Measurements from ENCODE around the gene PRKCH.

PRKCH gene

DNA sequence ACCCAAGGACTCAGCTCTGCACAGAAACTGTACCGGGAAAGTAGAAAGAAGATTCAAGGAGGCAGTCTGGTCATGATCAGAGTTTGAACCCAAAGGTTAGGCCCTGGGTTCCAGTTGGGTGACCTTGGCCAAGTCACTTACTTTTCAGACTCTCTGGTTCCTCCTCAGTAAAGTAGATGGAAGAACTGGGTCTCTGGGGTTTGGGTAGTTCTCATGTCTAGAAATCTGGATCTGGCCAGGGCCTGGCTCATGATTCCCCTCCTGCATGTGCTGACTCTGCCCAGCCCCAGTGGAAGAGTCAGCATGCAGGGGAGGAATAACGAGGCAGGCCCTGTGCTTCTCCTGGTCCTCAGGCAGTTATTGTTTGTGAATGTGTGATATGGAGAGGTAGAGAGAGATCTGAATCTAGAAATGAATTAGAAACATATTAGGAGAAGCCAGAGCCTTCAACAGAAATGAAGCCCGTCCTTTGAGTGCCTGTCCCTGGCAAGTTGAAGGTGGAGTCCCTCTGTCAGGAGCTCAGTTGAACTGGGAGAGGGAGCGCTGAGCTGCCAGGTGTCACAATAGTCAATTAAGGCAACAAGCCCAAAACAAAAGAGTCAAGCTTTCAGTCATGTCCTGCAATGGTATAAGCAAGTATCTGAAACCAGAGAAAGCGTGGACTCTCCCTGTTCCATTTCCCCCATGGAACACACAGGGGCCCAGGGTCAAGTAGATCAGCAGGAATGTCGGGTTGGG lies 242.7 kb downstream of the PRKCH start:
- DNase-seq (ENCODE audit: low read depth in 3 of 3) = no peak

DNA sequence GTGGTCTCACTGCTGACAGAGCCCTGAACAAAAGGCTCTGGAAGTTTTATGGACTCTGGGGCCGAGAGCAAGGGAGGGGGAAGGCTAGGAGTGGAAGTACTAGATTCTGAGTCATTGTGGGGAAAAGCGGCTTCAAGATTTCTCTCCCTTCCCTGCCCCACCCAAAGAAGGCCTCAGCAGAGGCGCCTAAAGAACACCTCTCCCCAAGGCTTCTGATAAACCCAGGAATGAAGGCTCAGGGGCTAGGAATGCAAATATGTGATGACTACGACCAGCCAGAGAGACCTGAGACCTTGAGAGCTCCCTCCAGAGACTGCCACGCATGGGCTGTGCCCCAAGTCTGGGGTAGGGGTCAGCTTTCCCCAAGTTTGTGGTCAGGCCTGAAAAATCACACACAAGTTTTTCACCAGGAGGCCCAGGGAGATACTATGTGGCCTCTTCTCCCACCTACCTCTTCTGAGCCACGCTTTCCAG lies 243.3 kb downstream of the PRKCH start:
- DNase-seq (ENCODE audit: low read depth in 3 of 3) = no peak

DNA sequence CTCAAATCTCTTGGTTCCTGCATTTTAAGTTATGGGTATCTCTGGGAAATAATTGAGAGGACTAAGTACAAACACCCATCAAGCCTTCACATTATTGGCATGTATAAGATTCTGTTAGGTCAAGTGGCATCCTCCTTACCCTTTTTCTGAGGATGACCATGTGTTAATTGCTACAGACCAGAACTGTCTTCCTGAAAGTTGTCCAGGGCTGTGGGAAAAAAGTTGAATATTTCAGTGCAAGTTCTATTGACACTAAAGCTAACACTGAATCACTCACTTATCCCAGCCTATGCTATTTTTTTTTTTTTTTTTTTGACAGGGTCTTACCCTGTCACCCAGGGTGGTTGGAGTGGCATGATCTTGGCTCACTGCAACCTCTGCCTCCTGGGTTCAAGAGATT lies 243.8 kb downstream of the PRKCH start:
- DNase-seq (ENCODE audit: low read depth in 3 of 3) = no peak

DNA sequence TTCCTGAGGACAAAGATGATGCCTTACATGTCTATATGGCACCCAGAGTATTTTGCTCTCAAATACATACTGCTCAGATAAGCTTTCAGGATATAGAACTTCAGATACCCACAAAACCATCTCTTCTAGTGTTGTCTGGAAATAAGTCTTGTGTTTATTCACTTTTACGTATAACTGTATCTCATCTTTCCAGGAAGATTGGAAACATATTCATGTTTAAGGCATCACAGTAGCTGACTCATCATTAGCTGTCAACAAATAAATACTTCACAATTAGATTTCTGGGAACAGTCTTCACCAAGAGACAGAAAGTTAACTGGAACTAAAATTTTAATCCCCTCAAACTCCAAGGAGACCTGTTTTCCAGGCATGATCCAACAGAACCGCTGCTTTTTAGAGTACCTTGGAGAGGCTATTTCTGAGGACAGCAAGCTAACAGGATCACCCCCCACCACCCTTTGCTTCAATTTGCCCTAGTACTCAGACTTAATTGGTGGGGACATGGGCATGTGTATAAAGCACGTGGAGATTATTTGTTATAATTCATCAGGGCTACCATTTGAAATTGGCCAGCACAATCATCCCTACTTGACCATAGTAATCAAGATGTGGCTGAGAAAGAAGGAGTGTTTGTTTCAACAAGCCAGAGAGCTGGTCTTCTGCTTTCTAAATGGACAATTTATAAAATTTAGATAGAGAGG lies 244.6 kb downstream of the PRKCH start:
- no peak for DNase-seq (ENCODE audit: low read depth in 3 of 3)

DNA sequence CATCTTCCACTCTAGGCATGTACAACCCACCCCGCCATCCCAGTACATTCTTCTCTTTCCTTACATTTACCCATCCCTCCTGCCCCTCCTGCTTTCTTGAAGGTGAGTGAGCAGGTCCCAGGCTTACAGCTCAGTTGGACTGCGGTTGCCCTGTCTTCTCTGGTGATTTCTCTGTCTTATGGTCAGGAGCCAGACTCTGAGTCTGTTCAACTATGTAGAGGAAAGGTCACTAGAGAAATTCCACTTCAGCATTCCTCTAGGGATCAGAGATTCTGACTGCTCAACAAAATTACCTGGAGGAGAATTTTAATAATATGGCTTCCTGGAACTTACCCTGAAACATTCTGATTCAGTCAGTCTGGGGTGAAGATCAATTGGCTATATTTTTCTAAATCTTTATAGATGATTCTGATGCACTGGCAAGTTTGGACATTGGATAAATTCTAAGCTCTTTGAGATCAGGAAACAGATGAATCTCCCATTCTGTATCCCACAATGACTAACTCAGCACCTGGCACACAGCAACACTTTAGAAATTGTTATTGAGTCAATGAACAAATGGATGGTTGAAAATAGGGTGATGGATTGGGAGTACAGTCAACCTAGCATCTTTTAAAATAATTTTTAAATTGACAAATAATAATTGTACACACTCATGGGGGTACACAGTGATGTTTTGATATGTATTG lies 245.3 kb downstream of the PRKCH start:
- DNase-seq (ENCODE audit: low read depth in 3 of 3) = no peak

DNA sequence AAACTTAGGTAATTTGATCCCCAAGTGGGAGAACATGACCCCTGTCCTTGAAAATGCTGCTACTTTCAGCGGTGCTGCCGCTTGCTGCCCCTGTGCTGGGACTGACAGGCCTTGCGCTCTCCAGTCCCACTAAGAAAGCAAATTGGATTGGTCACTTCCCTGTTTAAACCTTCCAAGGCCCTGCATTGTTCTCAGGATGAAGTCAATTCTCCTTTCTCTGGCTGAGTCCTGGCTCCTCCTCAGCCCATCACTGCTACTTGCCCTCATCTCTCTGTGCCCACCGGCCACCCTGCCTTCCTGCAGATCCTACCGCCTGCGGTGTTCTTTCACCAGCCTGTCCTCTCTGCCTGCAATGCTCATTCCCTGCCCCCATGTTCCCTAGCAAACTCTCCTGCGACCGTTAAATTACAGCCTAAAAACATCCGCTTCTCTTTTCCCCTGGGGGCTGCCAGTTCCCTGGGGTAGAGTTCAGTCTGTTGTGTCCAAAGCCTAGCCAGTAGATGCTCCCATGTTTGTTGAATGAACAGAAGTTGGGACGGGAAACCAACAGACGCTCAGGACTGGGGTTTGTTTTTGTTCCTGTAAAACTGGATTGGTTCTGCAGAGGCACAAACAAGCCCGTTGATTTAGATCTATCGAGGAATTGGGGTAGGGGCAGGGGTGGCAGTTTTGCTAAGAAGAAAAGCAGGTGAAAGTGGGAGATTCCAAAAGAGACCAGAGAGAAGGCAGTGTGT lies 246.6 kb downstream of the PRKCH start:
- no peak for DNase-seq (ENCODE audit: low read depth in 3 of 3)

DNA sequence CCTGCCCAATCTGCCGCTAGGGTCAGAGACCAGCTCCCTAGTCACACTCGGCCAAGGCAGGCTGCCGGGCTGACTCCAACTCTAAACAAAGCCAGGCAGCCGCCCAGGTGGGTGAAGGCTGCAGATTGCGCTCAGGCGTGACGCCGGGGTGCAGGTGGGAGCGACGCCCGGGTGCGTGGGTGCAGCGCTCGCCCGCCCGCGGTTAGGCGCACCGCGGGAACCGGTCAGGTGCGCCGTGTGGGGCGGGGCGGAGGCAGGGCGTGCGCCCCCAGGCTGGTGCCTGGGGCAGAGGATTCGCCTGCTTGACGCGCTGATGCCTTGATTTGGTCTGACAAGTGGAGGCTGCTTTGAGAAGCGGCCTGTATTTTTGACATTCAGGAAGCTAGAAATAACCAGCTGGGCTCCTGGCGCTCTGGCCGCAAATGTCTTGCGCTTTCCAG lies 247.2 kb downstream of the PRKCH start:
- DNase-seq (ENCODE audit: low read depth in 3 of 3) = peak in 1 of 3 experiments; percentile 52

DNA sequence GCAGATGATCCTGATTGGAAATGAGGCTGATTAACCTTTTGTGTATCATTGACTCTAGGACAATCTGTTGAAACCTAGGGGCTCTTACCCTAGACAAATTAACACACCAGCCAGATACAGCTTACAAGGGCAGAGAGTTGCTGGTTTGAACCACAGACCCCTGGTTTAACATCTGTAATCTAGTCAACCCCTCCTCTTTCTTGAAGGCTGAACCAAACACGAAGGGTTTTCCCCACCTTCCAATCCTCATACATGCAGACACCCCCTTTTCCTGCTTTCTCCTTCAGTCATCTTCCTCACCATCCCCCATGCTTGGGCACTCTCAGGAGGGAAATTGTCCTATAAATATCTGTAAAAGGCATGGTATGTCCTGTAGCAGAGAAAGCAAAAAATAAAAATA lies 247.9 kb downstream of the PRKCH start:
- no peak for DNase-seq (ENCODE audit: low read depth in 3 of 3)

DNA sequence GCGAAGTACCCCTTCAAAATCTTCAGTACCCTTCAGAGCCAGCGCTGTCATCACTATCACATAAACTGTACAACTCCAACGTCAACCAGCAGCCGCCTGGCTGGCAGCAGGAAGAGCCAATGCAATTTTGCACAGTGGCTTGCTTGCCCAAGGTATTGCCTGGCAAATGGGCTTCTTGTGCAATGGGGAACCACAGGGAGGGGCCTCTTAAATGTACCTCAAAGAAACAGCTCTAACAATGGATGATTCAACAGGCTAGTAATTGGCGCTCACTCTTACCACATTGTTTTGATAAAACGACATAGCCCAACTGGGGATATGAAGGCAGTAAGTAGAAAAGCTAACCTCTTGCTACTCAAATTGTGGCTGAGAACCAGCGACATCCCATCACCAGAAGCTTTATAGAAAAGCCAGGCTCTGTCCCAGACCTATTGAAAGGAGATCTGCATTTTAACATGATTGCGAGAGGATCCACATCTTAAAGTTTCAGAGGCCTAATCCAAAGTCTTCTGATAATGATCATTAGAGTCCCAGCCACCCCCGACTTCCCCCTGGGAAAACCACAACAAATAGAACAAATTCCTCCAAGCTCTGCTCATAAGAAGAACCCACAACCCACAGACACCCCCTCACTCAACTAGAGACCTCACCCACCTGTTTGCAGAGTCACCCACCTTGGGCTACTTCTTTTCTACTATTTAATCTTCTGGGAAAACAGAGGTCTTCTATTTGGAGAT lies 248.6 kb downstream of the PRKCH start:
- DNase-seq (ENCODE audit: low read depth in 3 of 3) = peak in 1 of 3 experiments; percentile 35

DNA sequence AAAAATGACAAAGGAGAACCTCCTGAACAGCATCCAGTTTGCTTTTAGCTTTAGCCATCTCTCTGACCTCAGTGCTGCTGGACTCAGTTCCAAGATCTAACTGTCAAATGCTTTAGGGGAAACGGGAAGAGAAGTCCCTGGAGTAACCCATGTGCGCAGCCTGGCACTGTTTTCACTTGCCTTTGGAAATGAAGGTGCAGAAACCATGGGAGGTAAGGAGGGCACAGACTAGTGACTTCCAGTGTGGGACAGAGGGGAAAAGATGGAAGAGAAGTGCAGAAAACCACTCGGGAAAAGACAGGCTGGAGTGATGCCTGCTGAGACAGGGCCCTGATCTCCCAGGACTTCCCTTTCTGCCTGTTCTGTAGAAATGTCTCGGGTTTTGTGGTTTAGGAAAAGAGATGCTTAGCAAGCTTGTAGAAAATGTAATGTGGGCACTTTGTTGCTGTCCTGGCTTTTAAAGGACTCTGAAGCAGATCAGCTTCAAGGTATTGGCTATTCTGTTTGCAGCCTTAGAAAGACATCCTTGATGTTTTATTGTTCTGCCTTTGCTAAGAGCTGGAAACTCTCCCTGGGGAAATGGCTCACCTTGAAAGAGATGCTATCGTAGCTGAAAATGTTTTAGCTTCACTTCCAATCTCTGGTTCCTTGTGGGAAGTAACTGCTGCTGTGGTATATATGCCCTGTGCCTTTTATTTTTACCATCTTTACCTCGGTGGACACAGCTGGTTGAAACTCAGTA lies 249.3 kb downstream of the PRKCH start:
- no peak for DNase-seq (ENCODE audit: low read depth in 3 of 3)

DNA sequence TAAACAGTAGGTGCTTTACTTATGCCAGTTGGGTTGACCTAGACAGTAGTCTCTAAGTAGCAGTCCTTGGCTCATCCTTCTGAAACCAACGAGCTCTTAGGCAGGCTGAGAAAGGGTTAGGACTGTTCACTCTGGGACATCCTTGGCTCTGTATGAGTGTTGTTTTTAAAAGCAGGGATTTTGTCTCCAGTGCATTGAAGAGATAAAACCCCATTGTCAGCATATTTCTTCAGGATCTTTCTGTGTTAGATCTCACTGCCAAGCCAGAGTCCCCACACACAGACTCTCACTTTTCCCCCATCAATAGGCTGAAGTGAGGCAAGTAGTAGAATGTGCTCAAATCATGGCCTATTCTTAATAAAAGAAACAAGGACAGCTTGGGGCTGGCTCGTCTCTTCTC lies 250.5 kb downstream of the PRKCH start:
- no peak for DNase-seq (ENCODE audit: low read depth in 3 of 3)

DNA sequence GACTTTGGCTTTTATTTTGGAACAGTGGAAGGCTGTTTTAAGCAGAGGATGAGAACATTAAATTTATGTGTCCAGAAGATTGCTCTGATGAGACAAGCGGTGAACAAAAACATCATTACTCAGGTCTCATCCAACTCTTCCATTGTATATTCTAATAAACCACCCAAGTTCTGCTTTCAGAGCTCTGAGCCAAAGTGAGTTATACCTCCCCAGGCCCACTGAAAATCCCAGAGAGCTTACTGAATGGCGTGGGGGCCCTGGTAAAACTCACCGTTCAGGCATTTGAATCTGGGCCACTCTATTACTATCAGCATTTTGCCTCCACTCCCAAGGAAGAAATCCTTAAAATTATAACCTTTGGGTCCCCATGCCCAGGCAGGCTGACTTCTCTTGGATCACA lies 251.9 kb downstream of the PRKCH start:
- no peak for DNase-seq (ENCODE audit: low read depth in 3 of 3)

DNA sequence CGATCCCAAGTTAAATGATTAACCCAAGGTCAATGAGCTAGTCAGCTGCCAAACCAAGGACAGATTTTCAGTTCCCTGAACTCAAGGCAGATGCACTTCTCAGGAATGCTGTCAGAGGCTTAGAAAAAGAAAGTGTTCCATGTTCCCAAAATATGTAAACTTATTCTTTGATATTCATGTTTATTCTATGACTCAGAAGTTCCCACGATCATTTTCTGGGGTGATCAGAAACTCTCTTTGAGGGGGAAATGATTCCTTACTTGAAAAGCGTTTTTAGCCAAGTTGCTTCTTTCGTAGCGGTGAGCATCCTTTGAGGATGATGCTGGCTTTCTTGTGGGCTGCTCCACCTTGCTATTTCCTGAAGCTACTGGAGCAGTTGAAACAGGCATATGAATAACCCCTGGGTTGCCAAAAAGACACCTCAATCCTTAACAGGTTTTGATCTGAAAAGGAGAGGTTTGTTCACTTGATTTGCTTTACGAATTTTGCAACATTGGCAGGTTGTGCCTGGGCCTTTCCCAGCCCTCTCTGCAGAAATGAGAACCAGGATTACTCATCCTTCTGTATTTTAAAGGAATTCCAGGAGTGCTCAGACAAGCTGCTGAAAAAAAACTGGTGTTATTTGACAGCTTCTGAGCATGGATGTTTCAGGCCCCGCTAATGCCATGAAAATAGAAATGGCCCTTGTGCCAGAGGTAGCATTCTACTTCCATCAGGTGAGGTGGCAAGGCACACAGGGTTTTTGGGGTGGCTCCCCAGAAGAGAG lies 252.6 kb downstream of the PRKCH start:
- DNase-seq (ENCODE audit: low read depth in 3 of 3) = no peak

DNA sequence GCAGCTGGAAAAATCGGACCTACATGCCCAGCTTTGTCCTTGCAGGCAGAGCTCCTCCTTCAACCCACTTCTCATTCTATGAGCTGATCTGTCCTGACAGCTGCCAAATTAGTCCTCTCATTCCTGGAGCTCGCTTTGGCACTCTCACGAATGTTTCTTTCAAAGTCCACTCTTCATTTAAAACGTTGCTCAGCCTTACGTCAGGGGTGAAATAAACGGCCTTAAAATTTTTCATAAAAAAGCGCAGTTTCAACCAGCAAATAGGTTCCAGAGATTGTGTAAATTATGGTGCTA lies 253.1 kb downstream of the PRKCH start:
- DNase-seq (ENCODE audit: low read depth in 3 of 3) = no peak

DNA sequence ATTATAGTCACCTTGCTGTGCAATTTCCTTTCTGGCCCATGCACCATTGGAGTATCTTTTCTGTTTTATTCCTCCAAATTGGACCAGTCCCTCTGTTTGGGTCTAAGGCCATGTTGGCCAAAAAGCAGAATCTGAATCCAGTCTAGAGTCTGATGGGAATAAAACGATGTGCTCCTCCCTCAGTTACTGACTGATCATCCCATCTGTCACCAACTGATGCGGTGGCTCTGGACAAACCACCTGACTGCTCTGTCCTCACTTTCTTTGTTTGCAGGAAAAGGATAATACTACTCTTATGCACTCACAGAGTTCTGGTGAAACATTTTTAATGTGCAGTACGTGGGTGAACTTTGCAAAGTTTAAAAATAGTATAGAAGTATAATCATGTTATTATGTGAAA lies 253.7 kb downstream of the PRKCH start:
- no peak for DNase-seq (ENCODE audit: low read depth in 3 of 3)

DNA sequence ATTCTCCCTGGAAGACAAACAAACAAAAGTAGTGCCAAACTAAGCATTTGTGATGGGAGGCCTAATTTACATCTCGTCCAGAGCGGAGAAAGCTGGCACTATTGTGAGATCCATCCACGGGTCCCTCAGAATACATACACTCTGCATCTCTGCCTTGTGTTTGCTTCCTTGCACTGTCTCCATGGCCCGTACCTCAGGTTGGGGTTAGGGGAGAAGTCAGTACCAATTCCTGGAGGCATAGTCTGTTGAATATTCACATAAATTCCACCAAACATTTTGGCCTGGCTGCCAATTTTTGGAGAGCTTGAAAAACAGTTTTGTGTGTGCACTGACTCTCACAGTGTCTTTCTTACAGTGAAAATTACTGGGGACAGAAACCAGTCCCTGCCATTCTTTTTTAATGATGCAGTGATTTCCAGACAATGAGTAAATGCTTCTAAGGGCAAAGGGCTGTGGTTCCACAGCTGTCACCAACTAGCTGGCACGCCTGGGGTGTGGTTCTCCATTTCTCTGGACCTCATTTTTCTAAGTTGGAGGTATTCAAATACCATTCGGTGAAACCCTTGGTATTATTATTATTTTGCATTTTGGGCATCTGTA lies 254.3 kb downstream of the PRKCH start:
- DNase-seq (ENCODE audit: low read depth in 3 of 3) = no peak

DNA sequence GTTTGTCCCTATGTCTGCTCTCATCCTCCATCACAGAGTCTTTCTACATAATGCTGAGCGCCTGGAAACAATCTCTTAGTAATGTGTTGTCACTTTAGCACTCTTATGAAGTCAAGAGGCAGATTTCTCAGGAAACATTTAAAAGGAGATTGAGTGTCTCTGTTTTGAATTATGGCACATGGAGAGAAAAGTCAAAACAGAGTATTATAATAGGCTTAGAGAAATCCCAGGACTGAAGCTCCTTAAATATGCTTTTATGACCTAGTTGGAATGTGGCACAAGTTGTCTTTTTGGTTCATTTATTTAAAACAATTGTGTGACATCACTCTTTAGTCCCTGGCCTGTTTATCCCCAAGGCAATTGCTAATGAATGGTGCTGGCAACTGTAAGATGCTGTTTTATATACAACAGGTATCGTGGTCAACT lies 256.1 kb downstream of the PRKCH start:
- DNase-seq (ENCODE audit: low read depth in 3 of 3) = no peak

DNA sequence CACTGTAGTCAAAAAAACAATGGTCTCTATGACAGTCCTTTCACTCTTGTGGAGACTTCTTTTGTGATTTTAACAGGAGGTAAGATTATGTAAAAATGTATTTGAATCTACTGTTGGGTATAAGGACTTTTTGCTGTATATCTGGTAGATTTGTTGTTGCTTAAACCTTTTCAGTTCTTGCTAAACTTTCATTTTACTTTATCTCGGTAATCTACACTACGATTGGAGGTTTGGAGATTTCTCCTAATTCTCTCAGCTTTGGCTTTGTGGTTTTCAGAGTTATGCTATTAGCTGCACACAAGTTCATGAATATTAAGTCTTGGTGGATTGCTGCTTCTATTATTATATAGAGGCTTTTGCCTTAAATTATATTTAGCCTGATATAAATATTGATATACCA lies 257.4 kb downstream of the PRKCH start:
- DNase-seq (ENCODE audit: low read depth in 3 of 3) = no peak

DNA sequence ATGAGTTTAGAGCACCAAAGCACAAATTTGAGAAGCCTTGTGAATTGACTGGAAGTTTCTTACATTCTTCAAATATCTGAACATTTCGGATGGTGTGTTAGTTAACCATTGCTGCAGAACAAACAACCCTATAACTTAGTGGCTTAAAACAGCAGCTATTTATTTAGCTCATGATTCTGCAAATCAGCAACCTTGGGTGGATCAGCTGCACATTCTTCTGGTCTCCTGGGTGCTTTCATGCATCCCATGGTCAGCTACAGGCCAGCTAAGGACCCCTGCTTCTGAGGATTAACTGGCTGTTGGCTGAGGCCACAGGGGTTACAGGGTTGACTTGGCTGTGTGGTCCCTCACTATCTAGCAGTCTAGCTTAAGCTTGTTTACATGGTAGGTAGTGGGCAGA lies 260.0 kb downstream of the PRKCH start:
- DNase-seq (ENCODE audit: low read depth in 3 of 3) = no peak
